ENCODE data around the gene SETD1B.

Gene SETD1B

GRCh38 chr12:121796855-121797751 lies 6.7 kb upstream of the SETD1B start:
- DNase-seq = peak; percentile 84

GRCh38 chr12:121797937-121798786 lies 5.6 kb upstream of the SETD1B start:
- DNase-seq = peak; percentile 74

- no peak for DNase-seq
These were observed 5.0 kb upstream of the SETD1B start for GRCh38 chr12:121798787-121799155.

GRCh38 chr12:121799156-121799841 lies 4.5 kb upstream of the SETD1B start:
- peak; percentile 77 for DNase-seq

- peak; percentile 84 for DNase-seq
These were observed 3.7 kb upstream of the SETD1B start for GRCh38 chr12:121799842-121800693.

GRCh38 chr12:121800694-121801594 lies 2.9 kb upstream of the SETD1B start:
- DNase-seq = peak; percentile 88

GRCh38 chr12:121801595-121802484 lies 2.0 kb upstream of the SETD1B start:
- peak; percentile 76 for DNase-seq

GRCh38 chr12:121802485-121802842 lies 1.3 kb upstream of the SETD1B start:
- DNase-seq = no peak

- DNase-seq = peak; percentile 99
These were observed 738 bp upstream of the SETD1B start for GRCh38 chr12:121802843-121803698.

- DNase-seq = peak; percentile 46
These were observed 755 bp downstream of the SETD1B start for GRCh38 chr12:121804417-121805111.

- DNase-seq = peak; percentile 72
These were observed 1.6 kb downstream of the SETD1B start for GRCh38 chr12:121805171-121806008.

- DNase-seq = no peak
These were observed 2.3 kb downstream of the SETD1B start for GRCh38 chr12:121806009-121806545.

GRCh38 chr12:121806546-121807423 lies 3.0 kb downstream of the SETD1B start:
- peak; percentile 64 for DNase-seq

GRCh38 chr12:121807642-121808347 lies 4.0 kb downstream of the SETD1B start:
- no peak for DNase-seq

- no peak for DNase-seq
These were observed 4.8 kb downstream of the SETD1B start for GRCh38 chr12:121808623-121809022.

Data from retina (tissue), 1 donor.